Activated T-cell treated with anti-CD3 and anti-CD28 coated beads, Interleukin-2, amount 50 U/mL, for 72 hours (primary cell): Measurements from ENCODE around the gene ZNF143. TPM values are rescaled to one million over a fixed set of nuclear protein-coding genes. Genes with fewer than 3 reads are reported as not detected.

Experiments
- ATAC-seq, 2 donors: fragments of 150-1000 bp; cut with Tn5 transposase; replicated peaks in 1 of 2; 2 replicates each; pipeline ENCODE4 v1.10.0; 2021; ENCODE audit warnings: moderate library complexity in 2 of 2, mild to moderate bottlenecking in 1 of 2
- DNase-seq, 2 donors: peaks; one replicate each; pipeline ENCODE4 v3.0.0; 2021 to 2022; ENCODE audit warnings: mixed read lengths in 1 of 2
- H3K27ac Mint-ChIP-seq: one replicate; pipeline ENCODE4 v1.8.0; 2022; ENCODE audit warnings: mild to moderate bottlenecking, moderate library complexity, mixed read lengths
- H3K27me3 Mint-ChIP-seq: one replicate; pipeline ENCODE4 v1.8.0; 2022; ENCODE audit warnings: low read depth, mixed read lengths
- H3K36me3 Mint-ChIP-seq, 2 donors: one replicate each; pipeline ENCODE4 v1.8.0; 2022; ENCODE audit warnings: mixed read lengths in 2 of 2, mild to moderate bottlenecking in 1 of 2; ENCODE audit not compliant: insufficient read depth in 2 of 2
- H3K4me1 Mint-ChIP-seq: one replicate; pipeline ENCODE4 v1.8.0; 2022; ENCODE audit warnings: low read depth, mixed read lengths
- H3K4me3 Mint-ChIP-seq, 2 donors: one replicate each; pipeline ENCODE4 v1.8.0; 2022; ENCODE audit warnings: mild to moderate bottlenecking in 2 of 2, mixed read lengths in 2 of 2, moderate library complexity in 2 of 2
- H3K9me3 Mint-ChIP-seq, 2 donors: one replicate each; pipeline ENCODE4 v1.8.0; 2022; ENCODE audit warnings: mixed read lengths in 2 of 2
- total RNA-seq, 2 donors: library from RNA; stranded (reverse); gene quantifications; one replicate each; pipeline ENCODE4 v1.2.3, GENCODE V29; 2022

The ZNF143 gene
- total RNA-seq, 2 donors from 2014 or later: 21.8 to 29.1 TPM

- DNase-seq (no peak), ATAC-seq (no peak)
- H3K9me3 Mint-ChIP-seq: no peaks in the 10 kb centered on the region
- peaks cover 29 to 61% of the 10 kb centered on the region in 2 donors for H3K36me3 Mint-ChIP-seq
- peak overlapping the region; percentile 83 for H3K27ac Mint-ChIP-seq
- peaks cover 1% of the 10 kb centered on the region for H3K27me3 Mint-ChIP-seq
- H3K4me3 Mint-ChIP-seq: peak overlapping the region; percentile 96 to 99
- peaks cover 56% of the 10 kb centered on the region for H3K4me1 Mint-ChIP-seq
Observed at GRCh38 chr11:9576701-9577381, 116.0 kb downstream of the ZNF143 start.

GRCh38 chr11:9577556-9577955 lies 116.7 kb downstream of the ZNF143 start:
- H3K27me3 Mint-ChIP-seq: no peaks in the 10 kb centered on the region
- H3K4me1 Mint-ChIP-seq: peaks cover 48% of the 10 kb centered on the region
- H3K4me3 Mint-ChIP-seq: peak overlapping the region; percentile 69 to 96
- H3K27ac Mint-ChIP-seq: peak overlapping the region; percentile 83
- ATAC-seq (no peak), DNase-seq (no peak)
- no peaks in the 10 kb centered on the region for H3K9me3 Mint-ChIP-seq
- H3K36me3 Mint-ChIP-seq: peaks cover 29 to 68% of the 10 kb centered on the region in 2 donors

Other genes starting within 250 kb of the ZNF143 start
- gene DENND5A, start 195.7 kb upstream of the ZNF143 start, total RNA-seq: 10 to 100 TPM; 54.2 to 62.7 TPM
- gene TMEM41B, start 146.4 kb upstream of the ZNF143 start, total RNA-seq: 10 to 100 TPM; 35.4 to 38.1 TPM
- gene IPO7, start 76.4 kb upstream of the ZNF143 start, total RNA-seq: 100 to 1,000 TPM; 122 to 125 TPM
- 10 to 100 TPM; 41.6 to 45.5 TPM for gene WEE1, start 112.7 kb downstream of the ZNF143 start, total RNA-seq
- 10 to 100 TPM in 1 of 2 donors, 1 to 10 TPM in 1; 7.7 to 12.4 TPM for gene SWAP70, start 203.1 kb downstream of the ZNF143 start, total RNA-seq